Measurements from ENCODE around the gene CENATAC. TPM values are rescaled to one million over a fixed set of nuclear protein-coding genes. Genes with fewer than 3 reads are reported as not detected.

The CENATAC gene
- total RNA-seq, 1 experiment from 2014 or later, result 46.9 TPM

DNA sequence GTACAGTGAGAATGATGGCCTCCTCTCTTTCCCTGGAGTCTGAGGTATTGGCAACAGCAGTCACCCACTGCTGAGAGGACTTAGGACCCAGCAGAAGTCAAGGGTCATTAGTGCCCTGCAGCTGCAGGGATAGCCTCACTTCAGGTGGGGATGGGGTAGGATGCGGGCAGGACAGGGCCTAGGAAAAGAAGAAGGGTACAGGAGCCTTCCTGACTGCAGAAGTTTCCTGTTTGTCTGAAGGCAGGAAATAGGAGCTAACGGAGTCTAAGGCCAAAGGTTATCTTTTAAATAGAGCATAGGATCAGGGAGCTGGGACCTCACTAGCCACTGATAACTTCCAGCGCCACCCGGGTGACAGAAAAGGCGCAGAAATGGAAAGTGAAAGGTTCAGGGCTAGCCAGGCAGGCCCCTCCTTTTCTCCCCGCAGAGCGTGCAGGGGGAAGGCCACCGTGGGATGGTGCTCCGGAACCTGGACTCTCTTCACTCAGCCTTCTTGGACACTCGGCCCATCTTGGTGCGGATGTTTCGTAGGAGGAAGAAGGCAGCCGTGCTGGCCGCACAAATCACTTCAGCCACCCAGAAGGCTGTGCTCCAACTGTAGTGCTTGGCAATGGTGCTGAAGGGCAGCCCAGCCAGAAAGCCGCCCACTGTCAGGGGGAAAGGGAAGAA lies 26.6 kb downstream of the CENATAC start:
- Mint-ChIP-seq H3K4me1 (ENCODE audit: low read depth, unreplicated experiment) (peaks cover 27% of the 10 kb centered on the region), H3K9me3 (ENCODE audit: low read depth, unreplicated experiment) (no peaks in the 10 kb centered on the region), H3K27ac (ENCODE audit: unreplicated experiment) (no peak overlapping the region), H3K27me3 (ENCODE audit: unreplicated experiment) (no peaks in the 10 kb centered on the region), H3K4me3 (ENCODE audit: low read depth, unreplicated experiment) (no peak overlapping the region), H3K36me3 (ENCODE audit: insufficient read depth, unreplicated experiment) (peaks cover 39% of the 10 kb centered on the region)
- no peak for DNase-seq
- CTCF ChIA-PET, result no interaction called here
- TF ChIP-seq CTCF (IDR thresholded peaks at IDR 0.05; ENCODE audit: unreplicated experiment), result no peak
- intact Hi-C loops (cut with micrococcal nuclease; ENCODE audit: unreplicated experiment), result no loop called here
- BruUV-seq (replicated peaks), result no TSS peak

DNA sequence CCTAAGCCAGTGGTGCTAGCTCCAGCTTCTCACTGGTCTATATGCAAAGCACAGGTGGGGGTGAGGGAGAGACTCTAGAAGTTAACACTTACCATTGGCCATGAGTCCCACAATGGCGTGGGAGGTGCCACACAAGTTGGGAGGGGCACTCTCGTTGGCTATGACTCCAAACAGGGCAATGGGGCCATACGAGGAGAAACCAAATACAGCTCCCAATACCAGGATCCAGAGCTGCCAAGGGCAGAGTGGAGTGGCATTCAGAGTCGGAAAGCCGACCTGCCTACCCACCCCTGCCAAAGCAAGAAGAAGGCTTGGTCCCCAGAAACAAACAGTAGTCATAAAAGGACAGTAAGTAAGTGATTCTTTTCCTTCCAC lies 27.1 kb downstream of the CENATAC start:
- peaks cover 39% of the 10 kb centered on the region for H3K36me3 Mint-ChIP-seq (ENCODE audit: insufficient read depth, unreplicated experiment)
- no peak overlapping the region for H3K27ac Mint-ChIP-seq (ENCODE audit: unreplicated experiment)
- intact Hi-C loops (cut with micrococcal nuclease; ENCODE audit: unreplicated experiment), result no loop called here
- no peaks in the 10 kb centered on the region for H3K9me3 Mint-ChIP-seq (ENCODE audit: low read depth, unreplicated experiment)
- no TSS peak for BruUV-seq (replicated peaks)
- TF ChIP-seq CTCF (IDR thresholded peaks at IDR 0.05; ENCODE audit: unreplicated experiment), result no peak
- CTCF ChIA-PET, result no interaction called here
- no peaks in the 10 kb centered on the region for H3K27me3 Mint-ChIP-seq (ENCODE audit: unreplicated experiment)
- peaks cover 27% of the 10 kb centered on the region for H3K4me1 Mint-ChIP-seq (ENCODE audit: low read depth, unreplicated experiment)
- no peak overlapping the region for H3K4me3 Mint-ChIP-seq (ENCODE audit: low read depth, unreplicated experiment)
- no peak for DNase-seq

GRCh38 chr11:119025541-119025940 lies 27.6 kb downstream of the CENATAC start:
- H3K36me3 Mint-ChIP-seq (ENCODE audit: insufficient read depth, unreplicated experiment), result peaks cover 36% of the 10 kb centered on the region
- peaks cover 24% of the 10 kb centered on the region for H3K4me1 Mint-ChIP-seq (ENCODE audit: low read depth, unreplicated experiment)

GRCh38 chr11:119025978-119026766 lies 28.2 kb downstream of the CENATAC start:
- no peak for DNase-seq
- Mint-ChIP-seq H3K4me1 (ENCODE audit: low read depth, unreplicated experiment) (peaks cover 24% of the 10 kb centered on the region), H3K4me3 (ENCODE audit: low read depth, unreplicated experiment) (no peak overlapping the region), H3K27ac (ENCODE audit: unreplicated experiment) (no peak overlapping the region), H3K9me3 (ENCODE audit: low read depth, unreplicated experiment) (no peaks in the 10 kb centered on the region), H3K27me3 (ENCODE audit: unreplicated experiment) (no peaks in the 10 kb centered on the region), H3K36me3 (ENCODE audit: insufficient read depth, unreplicated experiment) (peaks cover 36% of the 10 kb centered on the region)
- intact Hi-C loops (cut with micrococcal nuclease; ENCODE audit: unreplicated experiment), result no loop called here
- CTCF ChIA-PET, result no interaction called here
- BruUV-seq (replicated peaks), result no TSS peak
- no peak for TF ChIP-seq CTCF (IDR thresholded peaks at IDR 0.05; ENCODE audit: unreplicated experiment)

More at GRCh38 chr11:119025541-119025940, 27.6 kb downstream of the CENATAC start:
- no peaks in the 10 kb centered on the region for H3K27me3 Mint-ChIP-seq (ENCODE audit: unreplicated experiment)
- no peak overlapping the region for H3K4me3 Mint-ChIP-seq (ENCODE audit: low read depth, unreplicated experiment)
- no peak for DNase-seq
- no TSS peak for BruUV-seq (replicated peaks)
- intact Hi-C loops (cut with micrococcal nuclease; ENCODE audit: unreplicated experiment), result no loop called here
- H3K27ac Mint-ChIP-seq (ENCODE audit: unreplicated experiment), result no peak overlapping the region
- TF ChIP-seq CTCF (IDR thresholded peaks at IDR 0.05; ENCODE audit: unreplicated experiment), result no peak
- CTCF ChIA-PET, result no interaction called here
- no peaks in the 10 kb centered on the region for H3K9me3 Mint-ChIP-seq (ENCODE audit: low read depth, unreplicated experiment)

All from Calu3 (cell line).